GM19468 (cell line): Measurements from ENCODE around the gene SGCB.
A peak's percentile ranks its signal among the peaks of the same experiment; 100 is the strongest.
"Not testable (repeated sequence)": the region's sequence is repeated elsewhere in the genome, so short reads cannot be mapped to it uniquely, and the experiment has no call there.

Source experiments
- ATAC-seq: cut with Tn5 transposase; IDR thresholded peaks from one replicate; pipeline ENCODE4 v1.9.1; 2021; ENCODE audit warnings: mild to moderate bottlenecking, moderate library complexity, moderate number of reproducible peaks; ENCODE audit not compliant: unreplicated experiment; ENCODE audit errors: extremely low read depth

The SGCB gene, protein sequence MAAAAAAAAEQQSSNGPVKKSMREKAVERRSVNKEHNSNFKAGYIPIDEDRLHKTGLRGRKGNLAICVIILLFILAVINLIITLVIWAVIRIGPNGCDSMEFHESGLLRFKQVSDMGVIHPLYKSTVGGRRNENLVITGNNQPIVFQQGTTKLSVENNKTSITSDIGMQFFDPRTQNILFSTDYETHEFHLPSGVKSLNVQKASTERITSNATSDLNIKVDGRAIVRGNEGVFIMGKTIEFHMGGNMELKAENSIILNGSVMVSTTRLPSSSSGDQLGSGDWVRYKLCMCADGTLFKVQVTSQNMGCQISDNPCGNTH

DNA sequence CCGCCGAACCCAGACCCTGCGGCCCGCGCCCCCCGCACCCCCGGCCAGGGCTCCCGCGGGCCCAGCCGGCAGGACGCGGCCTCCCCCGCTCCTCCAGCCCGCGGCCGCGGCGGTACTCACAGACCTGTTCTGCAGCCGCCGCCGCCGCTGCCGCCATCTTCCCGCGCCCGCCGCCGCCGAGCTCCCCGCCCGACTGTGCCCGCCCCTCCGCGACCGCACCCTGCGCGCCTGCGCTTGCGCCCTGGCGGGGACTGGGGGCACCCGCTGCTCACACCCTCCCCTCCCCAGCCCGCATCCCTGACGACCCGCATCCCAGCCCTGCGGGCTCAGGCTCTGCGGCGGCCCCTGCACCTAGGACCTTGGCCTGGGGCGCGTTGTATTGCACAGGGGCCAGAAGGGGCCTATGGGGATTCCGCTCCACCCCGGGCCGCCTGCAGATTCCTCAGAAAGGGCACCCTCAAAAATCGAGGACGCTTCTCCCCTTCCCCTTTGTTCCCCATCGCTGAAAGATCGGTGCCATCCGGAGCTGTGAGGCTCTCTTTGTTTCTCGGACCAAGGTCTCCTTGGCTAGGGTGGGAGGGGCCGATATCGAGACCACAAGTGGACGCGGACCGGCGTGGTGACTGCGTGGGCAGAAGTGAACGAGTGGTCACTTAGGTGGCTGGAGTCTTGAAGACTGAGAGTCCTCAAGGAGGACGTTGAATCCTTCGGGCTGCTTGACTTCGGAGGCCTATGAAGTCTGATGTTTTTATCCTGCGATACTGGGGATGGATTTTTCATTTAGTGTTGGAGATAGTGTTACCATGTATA, at the start of gene SGCB:
TSS of gene SGCB (minus strand) at position 197 of the 810 bp plus-strand sequence. CDS start at position 157, 40 bp downstream.
- peak; percentile 31 for ATAC-seq

DNA sequence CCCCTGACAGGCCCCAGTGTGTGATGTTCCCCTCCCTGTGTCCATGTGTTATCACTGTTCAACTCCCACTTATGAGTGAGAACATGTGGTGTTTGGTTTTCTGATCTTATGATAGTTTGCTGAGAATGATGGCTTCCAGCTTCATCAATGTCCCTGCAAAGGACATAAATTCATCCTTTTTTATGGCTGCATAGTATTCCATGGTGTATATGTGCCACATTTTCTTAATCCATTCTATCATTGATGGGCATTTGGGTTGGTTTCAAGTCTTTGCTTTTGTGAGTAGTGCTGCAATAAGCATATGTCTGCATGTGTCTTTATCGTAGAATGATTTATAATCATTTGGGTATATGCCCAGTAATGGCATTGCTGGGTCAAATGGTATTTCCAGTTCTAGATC, 48.3 kb upstream of the SGCB start:
- ATAC-seq, result not testable (repeated sequence)

DNA sequence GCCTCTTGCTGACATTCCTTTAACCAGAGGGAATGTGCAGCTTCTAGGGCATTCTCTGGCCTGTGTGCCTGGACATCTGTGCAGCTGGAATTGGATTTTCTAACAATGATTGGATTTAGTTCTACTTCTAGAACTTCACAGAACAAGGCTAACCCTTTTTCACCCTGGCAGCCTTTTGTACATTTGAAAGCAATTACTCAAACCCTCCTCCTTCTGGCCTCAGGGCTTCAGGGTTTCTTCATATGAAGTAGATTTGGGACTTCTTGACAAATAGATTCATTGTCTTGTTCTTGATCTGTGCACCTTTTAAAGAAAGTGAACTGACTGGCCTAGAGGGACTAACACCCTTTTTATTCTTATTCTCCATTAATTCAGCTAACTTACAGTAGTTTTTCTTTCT, 43.1 kb upstream of the SGCB start:
- no peak for ATAC-seq

DNA sequence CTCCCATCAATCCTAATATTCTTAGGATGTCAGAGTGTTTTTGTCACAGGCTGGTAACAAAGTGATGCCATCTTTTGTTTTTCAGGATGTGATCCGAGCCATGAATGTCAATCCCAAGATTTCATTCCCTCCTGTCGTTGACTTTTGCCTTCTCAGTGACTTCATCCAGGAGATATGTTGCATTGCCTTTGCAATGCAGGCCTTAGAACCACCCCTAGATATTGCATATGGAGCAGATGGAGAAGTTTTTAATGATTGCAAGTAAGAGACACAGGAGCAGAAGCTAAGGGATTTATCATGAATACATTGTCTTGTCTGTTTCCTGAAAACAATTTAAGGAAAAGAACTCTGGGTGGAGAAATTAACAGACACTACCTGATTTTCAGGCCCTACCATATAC, 41.6 kb upstream of the SGCB start:
- no peak for ATAC-seq

DNA sequence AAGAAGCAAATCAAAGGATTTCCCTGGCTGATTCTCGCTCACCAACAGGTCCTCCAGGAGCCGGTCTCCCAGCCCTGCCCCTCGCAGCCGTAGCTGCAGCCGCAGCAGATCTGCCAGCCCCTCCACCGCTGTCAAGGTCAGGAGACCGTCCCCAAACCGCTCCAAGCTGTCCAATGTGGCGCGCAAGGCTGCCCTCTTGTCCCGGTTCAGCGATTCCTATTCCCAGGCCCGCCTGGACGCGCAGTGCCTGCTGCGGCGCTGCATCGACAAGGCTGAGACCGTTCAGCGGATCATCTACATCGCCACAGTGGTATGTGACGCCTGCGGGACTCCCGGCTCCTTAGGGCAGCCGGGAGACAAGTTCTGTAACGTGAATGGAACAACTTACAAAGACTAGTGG, 38.6 kb upstream of the SGCB start:
- ATAC-seq, result no peak

DNA sequence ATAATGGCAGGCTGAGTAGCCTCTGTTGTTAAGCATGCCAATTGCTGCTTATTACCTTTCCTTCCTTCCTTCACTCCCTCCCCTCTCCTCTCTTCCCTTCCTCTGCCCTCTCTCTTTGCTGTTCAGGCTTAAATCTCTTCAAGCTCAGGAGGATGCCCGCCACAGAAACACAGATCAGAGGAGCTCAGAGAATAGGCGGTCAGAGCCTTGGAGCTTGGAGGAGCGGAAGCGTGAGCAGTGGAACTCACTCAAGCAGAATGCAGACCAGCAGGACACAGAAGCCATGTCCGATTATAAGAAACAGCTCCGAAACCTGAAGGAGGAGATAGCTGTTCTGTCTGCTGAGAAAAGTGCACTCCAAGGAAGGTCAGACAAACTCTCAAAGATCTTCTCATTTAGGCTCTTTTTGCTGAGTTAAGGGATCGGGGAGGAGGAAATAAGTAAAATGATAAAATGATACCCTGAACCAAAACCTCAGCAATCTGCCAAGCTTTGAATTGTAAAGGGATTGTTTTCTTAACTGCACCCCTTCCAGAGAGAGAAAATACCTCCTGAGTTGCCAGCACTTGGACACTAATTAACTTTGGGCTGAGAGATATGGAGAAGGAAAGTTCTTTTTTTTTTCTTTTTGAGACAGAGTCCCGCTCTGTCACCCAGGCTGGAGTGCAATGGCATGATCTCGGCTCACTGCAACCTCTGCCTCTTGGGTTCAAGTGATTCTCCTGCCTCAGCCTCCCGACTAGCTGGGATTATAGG, 33.9 kb upstream of the SGCB start:
- no peak for ATAC-seq

DNA sequence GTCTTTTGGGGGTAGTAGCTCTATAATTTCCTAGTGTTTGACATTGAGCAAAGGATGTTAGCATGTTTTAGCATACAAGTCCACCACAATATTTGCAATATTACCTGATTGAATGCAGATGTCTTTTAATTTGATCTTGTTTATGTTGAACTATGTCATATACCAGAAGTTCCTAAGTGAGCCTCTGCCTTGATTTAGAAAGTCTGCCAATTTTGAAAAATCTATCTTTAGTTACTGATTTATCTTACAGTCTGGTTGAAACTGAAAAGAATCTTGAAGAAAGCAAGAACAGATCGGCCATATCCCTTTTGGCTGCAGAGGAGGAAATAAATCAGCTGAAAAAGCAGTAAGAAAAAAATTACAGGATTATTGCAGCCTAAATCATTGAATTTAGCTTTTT, 31.5 kb upstream of the SGCB start:
- no peak for ATAC-seq

DNA sequence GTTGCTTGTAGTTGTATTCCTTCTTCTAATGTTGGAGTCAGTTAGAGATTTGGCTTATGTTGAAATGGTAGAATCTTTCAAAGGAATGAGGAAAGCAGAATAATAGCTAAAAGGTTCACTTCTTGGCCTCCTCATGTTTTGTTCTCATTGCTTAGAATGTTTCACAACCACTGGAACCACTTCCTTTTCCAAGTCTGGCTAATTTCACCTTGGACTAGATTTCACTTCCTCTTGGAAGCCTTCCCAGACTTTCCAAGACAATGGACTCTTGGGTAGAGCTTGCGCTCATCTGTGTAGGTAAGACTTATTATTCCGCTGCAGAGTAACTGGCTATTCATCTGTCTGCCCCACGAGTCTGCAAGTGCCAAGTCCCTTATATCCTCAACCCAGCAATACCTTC, 21.3 kb upstream of the SGCB start:
- no peak for ATAC-seq

DNA sequence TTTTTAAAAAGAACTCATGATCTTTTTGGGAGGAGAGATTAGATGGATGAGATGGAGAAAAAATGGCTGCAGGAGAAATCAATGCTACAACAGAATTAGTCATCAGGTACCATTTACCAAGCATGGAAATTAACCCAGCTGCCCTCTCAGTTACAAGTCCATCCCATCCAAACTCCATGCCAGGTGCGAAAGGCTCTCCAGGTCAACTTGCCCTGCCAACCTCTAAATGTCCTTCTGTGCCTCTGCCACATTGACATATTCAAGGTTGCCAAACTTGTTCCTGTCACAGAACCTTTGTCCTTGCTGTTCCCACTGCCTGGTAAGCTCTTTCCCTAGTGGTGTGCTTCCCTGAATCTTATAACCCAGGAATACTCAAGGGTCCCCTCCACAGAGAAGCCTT, 20.2 kb upstream of the SGCB start:
- no peak for ATAC-seq

DNA sequence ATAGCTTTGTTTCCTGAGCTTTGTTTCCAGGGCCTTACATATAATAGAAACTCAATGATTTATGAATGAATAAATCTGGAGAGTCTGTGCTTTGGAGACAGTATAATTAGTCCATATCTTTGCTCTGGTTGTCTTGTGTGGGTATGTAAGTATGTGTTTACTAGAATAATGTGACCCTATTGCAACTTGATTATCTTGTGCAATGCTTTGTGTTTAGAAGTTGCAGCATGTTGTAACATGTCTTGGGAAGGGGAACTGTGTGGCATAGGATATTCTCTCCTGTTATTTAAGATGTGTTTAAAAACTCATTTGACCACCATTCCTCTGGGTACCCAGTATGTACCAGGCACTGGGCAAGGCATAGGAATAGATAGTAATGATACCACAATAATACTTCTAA, 19.1 kb upstream of the SGCB start:
- ATAC-seq, result no peak

DNA sequence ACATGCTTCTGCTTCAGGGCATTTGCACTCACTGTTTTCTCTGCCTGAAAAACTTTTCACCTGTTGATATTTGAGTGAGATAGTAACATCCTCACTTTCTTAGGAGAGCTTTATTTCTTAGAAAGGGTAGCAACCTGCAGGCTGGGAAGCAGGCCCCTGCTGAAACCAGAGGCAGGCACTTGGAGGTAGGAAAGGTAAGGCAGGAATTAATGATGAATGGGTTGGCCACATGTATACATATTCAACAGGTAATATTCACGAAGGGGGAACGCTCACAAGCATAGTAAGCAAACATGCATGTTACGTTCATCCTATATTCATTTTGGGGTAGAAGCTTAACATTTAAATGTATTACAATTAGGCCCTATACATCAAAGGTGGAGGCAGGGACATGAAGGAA, 16.2 kb upstream of the SGCB start:
- no peak for ATAC-seq

DNA sequence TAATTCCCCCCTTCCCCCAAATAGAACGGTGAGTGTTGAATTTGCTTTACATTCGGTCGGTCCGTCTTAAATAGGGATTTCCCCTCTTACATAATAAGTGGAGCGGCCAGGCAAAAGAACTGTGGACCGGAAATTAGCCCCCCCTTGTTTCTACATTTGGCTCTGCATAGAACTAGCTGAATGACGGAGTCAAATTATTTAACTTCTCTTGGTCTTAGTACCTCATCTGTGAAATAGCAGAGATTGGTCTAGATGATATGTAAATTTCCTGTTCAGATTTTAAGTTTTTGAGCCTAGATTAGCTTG, 14.3 kb upstream of the SGCB start:
- ATAC-seq, result peak; percentile 72

DNA sequence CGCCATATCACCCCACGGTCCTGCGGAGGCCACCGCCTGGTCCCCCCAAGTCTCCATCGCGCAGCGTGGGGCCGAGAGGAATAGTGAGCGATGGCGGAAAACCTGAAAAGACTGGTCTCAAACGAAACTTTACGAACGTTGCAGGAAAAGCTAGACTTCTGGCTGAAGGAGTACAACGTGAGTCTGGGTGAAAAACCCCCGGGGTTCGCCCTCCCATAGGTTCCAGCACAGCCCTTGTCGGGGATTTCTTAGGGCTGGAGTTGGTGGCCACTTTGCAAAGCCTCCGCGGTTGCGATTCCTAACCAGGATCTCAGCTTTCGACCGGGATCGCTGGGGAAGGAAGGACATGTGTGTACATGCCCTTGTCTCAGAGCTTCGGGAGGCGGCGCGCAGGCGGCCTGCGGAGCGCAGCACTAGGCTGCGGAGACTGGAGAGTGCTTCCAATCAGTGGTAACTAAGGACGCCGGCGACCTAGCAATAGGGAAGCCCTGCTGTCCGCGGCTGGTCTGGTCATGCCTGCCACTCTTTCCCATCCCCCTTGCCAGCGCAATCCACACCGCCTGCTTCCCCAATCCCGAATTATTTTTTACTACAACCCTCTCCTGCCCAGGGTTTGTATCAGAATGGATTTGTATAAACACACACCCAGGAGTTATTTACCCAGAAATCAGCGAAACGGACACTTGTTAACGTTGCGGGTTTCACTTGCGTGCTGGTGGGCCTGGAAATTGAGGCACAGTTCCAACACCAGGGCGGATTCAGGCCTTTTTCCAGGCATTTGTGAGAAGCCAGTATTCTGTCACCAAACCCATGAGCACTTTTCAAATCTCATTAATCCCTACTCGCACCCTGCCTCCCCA, 13.7 kb upstream of the SGCB start:
- ATAC-seq, result no peak

DNA sequence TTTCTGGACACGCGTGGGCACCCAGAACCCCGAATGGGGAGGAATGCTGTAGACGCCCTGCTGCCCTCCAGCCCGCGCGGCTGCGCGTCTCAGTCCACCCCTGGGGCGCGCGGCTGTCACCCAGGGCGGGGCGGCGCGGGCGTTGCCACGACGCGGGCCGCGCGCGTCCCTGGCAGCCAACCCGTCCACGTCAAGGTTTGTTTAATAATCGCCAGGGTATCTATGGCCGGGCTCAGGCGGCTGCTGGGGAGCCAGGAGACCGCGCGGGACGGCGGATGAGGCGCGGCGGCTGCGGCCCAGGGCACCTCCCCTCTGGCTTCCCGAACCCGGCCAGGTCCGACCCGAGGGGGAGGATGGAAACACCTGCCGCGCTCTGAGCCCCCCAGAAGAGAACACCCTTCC, 13.1 kb upstream of the SGCB start, which contains the start of gene SPATA18:
TSS of gene SPATA18 (plus strand) at position 92 of the 402 bp plus-strand sequence. CDS start 401 bp downstream, outside the sequence.
- ATAC-seq, result no peak

DNA sequence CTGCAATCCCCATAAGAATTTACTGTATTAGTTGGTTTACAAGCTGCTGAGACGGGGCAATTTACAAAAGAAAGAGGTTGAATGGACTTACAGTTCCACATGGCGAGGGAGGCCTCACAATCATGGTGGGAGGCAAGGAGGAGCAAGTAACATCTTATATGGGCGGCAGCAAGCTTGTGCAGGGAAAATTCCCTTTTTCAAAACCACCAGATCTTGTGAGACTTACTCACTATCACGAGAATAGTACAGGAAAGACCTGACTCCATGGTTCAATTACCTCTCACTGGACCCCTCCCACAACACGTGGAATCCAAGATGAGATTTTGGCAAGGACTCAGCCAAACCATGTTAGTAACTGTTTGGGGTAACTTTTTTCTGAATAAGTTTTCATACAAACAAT, 11.2 kb upstream of the SGCB start:
- no peak for ATAC-seq

DNA sequence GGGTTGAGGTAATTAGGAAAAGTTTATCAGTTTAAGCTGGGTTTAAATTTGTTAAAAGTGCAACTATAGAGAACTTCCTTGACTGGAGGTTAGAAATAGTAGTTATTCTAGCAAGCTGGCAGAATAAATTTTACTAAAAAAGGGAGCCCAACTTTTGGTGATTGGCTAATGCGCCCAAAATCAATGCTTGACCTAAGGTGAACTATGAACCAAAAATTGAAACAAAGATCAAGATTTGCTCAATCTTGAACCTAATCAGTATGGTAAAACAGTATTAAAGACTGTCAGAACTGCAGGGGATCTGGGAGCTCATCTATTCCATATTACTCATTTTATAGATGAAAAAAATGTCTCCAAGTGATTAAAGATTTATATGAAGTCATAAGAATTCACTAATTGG, 6.9 kb upstream of the SGCB start:
- ATAC-seq, result no peak

DNA sequence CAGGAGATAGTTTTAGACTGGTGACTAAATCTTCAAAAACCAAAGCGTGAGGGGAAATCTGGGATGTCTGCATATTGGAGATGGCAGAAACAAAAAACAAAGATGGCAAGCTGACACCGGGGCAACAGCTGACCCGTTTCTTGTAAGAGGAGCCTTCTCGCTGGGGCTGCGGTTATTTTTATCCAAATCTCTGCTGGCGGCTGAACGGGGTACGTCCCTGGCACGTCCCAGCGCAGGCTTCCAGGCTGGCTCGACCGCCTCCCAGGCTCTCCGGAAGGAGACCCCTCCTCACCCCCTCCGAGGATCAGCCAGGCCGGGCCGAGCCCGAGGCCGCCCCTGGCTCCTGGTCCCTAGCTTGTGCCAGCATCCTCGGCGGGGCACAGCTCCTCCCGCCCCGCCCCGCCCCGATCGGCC, 403 bp downstream of the SGCB start:
- ATAC-seq, result peak; percentile 24

DNA sequence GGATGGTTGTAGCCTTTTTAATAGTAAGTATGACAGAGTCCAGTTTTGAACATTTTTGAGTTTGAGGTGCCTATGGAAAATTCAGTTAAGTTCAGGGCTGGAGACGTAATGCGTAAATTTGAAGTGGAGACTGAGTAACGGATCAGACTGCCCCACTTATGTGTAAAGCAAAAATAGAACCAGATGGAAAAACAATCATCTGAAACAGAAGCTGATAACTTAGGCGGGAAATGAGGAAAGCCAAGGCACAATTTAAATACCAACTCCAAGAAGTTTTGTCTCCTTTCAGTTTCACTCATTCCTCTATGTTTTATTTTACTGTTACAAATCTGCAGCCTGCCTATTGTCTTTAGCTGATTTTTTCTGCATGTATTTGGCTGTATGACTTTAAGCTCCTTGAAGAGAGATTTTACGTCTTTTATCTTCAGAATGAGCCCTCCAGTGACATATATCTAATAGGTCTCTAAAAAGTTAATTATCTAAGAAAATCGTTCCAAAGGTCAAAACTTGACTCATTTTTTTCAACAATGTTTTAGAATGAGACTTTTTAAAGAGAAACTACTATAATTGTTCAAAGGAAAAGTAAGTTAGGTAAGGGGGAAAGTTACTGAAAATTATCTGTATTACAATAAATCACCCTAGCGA, 1.1 kb downstream of the SGCB start:
- ATAC-seq, result no peak

DNA sequence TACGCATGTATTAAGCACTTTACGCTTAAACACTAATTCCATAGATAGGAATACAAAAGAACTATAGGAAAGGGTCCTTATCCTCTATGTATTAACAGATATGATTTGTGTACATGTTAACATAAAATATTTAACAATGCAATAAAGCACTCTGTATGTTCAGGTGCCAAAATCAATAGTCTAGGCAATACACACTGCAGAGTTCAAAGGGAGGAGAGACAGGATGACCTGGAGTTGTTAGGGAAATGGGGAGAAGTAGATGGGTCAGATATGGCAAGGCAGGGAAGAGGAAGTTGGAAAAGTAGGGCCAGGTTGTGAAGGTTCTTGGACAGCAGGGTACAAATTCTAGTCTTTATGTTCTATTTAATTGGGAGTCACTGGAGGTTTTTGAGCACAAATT, 2.9 kb downstream of the SGCB start:
- no peak for ATAC-seq

DNA sequence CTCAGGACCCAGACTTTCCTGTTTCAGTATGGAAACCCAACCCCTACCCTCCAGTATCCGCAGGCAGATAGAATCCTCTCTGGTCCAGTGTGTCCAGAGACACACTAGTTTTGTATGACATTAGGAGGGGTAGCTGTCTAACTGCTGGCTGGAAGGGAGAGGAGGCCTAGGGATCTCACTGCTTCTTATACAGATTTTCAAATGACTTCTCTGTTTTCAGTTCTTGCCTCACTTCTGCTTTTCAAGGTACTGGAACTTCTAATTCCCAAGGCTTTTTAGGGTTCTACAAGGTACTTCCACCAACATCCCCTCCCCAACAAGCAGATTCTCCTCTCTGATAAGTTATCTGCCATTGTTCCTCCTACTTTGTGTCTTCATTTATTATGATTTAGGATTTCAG, 6.1 kb downstream of the SGCB start:
- no peak for ATAC-seq
